Stimulated activated naive CD8-positive, alpha-beta T cell treated with anti-CD3 and anti-CD28 coated beads, Interleukin-15, Interleukin-2, amounts not matched to agents 100 ng/mL and 50 ng/mL, for 24 hours (primary cell): ENCODE results near the gene FOXL1.
"Not testable (repeated sequence)": the region's sequence is repeated elsewhere in the genome, so short reads cannot be mapped to it uniquely, and the experiment has no call there.

Experiments
- H3K27ac Mint-ChIP-seq: one replicate; pipeline ENCODE4 v1.8.0; 2021; ENCODE audit warnings: mild to moderate bottlenecking, mixed read lengths
- H3K27me3 Mint-ChIP-seq: one replicate; pipeline ENCODE4 v1.8.0; 2021; ENCODE audit warnings: mixed read lengths
- H3K36me3 Mint-ChIP-seq: one replicate; pipeline ENCODE4 v1.8.0; 2021; ENCODE audit warnings: low read depth, mixed read lengths
- H3K4me1 Mint-ChIP-seq: one replicate; pipeline ENCODE4 v1.8.0; 2021; ENCODE audit warnings: low read depth, mixed read lengths
- H3K4me3 Mint-ChIP-seq: one replicate; pipeline ENCODE4 v1.8.0; 2021; ENCODE audit warnings: mild to moderate bottlenecking, mixed read lengths
- H3K9me3 Mint-ChIP-seq: one replicate; pipeline ENCODE4 v1.8.0; 2021; ENCODE audit warnings: mixed read lengths

FOXL1 gene

DNA sequence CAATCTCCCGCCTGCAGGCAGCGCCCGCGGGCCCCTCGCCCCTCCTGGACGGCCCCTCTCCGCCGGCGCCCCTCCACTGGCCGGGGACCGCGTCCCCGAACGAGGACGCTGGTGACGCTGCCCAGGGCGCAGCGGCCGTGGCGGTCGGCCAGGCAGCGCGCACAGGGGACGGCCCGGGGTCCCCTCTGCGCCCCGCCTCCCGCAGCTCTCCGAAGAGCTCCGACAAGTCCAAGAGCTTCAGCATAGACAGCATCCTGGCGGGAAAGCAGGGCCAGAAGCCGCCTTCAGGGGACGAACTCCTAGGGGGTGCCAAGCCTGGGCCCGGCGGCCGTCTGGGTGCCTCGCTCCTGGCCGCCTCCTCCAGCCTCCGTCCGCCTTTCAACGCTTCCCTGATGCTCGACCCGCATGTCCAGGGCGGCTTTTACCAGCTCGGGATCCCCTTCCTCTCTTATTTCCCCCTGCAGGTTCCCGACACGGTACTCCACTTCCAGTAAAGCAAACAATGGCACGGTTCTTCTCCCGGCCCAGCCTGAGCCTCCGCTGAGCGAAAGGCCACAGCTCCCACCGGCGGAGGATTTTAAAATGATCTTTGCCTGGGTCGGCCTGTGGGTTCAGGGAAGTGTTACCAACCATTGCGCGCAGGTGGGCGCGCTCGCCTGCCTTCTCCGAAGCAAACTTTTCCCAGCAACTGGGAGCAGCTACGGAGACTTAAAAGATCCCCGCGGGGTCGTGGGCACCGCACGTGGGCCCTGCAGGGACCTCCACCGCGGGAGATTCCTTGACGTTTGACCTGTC lies 1.1 kb downstream of the FOXL1 start:
- H3K4me3 Mint-ChIP-seq, result no peak overlapping the region
- H3K4me1 Mint-ChIP-seq, result peaks cover 11% of the 10 kb centered on the region
- H3K36me3 Mint-ChIP-seq, result no peaks in the 10 kb centered on the region
- no peaks in the 10 kb centered on the region for H3K9me3 Mint-ChIP-seq
- H3K27ac Mint-ChIP-seq, result no peak overlapping the region
- peaks cover 70% of the 10 kb centered on the region for H3K27me3 Mint-ChIP-seq

- peaks cover 11% of the 10 kb centered on the region for H3K4me1 Mint-ChIP-seq
- H3K36me3 Mint-ChIP-seq, result no peaks in the 10 kb centered on the region
- no peak overlapping the region for H3K4me3 Mint-ChIP-seq
- no peak overlapping the region for H3K27ac Mint-ChIP-seq
- H3K27me3 Mint-ChIP-seq, result peaks cover 65% of the 10 kb centered on the region
- H3K9me3 Mint-ChIP-seq, result no peaks in the 10 kb centered on the region
Observed at GRCh38 chr16:86580063-86580790, 1.9 kb downstream of the FOXL1 start.

DNA sequence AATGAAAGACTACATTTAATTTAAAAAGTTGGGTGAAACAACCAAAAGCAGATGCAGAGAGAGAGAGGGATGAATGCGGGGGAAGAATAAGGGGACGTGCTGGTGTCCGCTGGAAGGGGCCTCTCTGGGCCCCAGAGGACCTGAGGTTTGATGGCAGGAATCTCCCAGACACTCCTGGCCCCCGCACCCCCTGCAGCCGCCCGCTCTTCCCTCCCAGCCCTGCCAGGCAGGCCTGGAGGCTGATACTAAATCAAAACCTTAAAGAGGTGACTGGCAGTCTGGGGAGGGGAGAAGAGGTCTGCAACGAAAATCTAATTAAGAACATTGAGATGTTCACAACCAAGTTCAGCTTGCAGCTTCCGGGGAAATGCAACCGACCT lies 2.4 kb downstream of the FOXL1 start:
- Mint-ChIP-seq H3K4me1 (peaks cover 11% of the 10 kb centered on the region), H3K4me3 (no peak overlapping the region), H3K36me3 (no peaks in the 10 kb centered on the region), H3K27ac (no peak overlapping the region), H3K9me3 (no peaks in the 10 kb centered on the region), H3K27me3 (peaks cover 63% of the 10 kb centered on the region)

DNA sequence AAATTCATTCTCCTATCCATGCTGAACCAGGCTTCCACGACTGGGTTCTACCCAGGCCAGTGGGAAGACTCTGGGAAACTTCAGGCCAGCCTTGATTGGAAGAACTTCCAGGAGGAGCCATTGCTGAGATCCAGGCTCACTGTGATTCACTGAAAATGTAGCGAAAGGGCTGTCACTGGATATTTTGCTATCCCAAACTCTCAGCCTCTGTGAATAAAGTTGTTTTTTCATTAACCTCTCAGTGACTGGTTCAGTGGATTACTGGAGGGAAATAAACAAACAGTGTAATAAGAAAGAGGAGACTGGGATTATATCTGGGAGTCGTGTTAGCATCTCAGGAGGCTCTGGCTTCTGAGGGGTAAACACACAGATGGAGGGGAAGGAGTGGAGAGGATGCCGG lies 3.1 kb downstream of the FOXL1 start:
- no peak overlapping the region for H3K27ac Mint-ChIP-seq
- H3K9me3 Mint-ChIP-seq, result no peaks in the 10 kb centered on the region
- no peak overlapping the region for H3K4me3 Mint-ChIP-seq
- H3K27me3 Mint-ChIP-seq, result peaks cover 56% of the 10 kb centered on the region
- no peaks in the 10 kb centered on the region for H3K36me3 Mint-ChIP-seq
- peaks cover 7% of the 10 kb centered on the region for H3K4me1 Mint-ChIP-seq

DNA sequence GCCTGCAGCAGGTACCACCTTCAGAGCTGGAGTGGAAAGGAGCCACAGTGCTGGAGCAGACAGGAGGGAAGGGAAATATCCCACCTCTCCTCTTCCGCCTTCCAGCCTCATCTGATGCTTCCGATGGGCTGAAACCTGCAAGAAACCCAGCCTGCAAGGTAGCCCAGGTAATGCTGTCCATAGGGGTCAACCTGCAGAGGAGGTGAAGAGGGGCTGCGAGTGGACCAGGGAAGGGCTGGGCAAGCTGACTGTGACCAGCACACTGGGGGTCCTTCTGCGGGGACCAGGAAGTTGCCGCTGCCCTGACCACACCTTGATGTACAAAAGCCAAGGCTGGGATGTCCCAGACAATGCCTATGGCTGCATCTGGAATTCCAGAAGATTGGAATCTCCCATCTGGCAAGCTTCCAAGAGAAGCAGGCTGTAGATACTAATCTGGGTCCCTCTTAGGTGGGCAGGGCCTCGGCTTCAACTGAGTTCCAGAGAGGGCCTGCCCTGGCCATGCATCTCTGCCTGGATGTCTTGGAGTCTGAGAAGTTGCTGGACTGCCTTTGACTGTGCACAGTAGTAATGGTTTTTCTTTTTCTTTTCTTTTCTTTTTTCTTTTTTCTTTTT lies 5.8 kb downstream of the FOXL1 start:
- Mint-ChIP-seq H3K27ac (no peak overlapping the region), H3K27me3 (peaks cover 33% of the 10 kb centered on the region), H3K4me3 (no peak overlapping the region), H3K9me3 (no peaks in the 10 kb centered on the region), H3K4me1 (no peaks in the 10 kb centered on the region), H3K36me3 (no peaks in the 10 kb centered on the region)

DNA sequence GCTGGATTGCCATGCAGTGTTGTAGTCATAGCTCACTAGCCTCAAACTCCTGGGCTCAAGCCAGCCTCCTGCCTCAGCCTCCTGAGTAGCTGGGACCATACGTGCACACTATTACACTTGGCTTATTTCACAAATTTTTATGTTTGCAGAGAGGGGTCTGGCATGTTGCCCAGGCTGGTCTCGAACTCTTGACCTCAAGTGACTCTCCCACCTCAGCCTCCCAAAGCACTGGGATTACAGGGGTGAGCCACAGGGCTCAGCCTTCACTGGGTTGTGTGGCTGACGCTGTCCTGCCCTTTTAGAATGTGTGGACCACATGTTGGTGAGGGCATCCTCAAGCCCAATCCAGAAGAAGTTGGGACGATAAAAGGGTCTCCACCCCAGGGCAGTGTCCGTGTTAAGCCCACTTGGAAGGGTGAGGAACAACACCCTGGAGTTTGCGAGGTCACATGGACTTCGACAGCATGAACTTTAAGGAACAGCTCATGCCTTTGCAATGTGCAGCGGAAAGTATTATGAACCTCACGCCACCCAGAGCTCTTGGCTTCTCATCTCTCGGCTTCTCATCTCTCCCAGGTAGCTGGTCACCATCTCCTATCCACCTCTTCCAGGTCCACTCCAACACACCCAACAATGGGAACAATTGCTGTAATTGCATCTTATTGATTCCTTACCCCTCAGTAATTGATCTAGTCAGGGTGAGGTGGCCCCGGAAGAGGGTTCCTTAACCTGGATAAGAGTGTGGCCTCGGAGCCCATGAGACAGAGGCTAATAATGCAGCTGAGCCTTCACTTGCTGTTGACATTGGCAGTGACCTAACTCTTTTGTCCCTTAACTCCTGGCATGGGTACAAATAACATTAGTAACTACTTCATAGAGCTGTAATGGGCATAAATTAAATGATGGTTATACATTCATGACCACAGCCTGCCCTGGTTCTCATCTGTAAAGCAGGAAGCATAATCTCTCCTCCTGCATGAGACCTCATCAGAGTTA lies 6.7 kb downstream of the FOXL1 start:
- Mint-ChIP-seq H3K4me3 (no peak overlapping the region), H3K9me3 (no peaks in the 10 kb centered on the region), H3K27me3 (peaks cover 31% of the 10 kb centered on the region), H3K36me3 (no peaks in the 10 kb centered on the region), H3K4me1 (no peaks in the 10 kb centered on the region), H3K27ac (no peak overlapping the region)

DNA sequence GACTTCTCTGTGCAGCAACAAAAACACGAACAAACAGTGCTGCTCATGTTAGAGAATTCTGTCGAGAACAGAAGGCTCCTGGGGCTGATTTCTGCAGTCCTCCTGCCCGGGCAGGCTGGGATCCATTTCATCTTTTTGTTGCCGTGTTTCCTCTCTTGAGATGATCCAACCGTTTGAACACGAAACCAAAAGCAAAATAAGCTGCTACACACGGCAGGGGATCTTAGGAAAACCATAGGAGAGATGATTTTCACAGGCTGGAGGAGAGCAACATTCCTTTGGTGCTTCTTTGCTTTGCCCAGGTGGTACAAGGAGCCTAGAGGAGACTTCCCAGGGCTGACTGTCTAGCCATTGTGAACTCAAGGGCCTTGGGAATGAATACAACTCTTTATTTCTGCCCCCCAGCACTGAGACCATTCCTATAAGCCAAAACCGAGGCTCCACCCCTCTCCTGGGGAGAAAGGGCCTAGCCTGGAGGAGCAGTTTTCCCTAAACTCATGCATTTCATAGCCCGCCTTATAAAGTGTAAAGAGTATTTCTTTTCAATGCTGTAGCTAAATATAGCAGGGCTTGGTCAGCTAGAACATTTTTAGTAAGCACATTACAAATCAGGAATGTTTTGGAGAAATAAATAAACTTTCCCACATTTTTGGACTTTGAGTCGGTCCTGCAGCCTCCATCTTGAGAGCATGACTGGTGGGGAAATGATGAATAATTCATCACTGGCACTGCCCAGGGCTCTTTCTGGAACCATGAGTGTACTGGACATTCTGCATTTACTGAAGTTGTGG lies 7.7 kb downstream of the FOXL1 start:
- Mint-ChIP-seq H3K36me3 (no peaks in the 10 kb centered on the region), H3K4me3 (no peak overlapping the region), H3K9me3 (no peaks in the 10 kb centered on the region), H3K27ac (no peak overlapping the region), H3K4me1 (no peaks in the 10 kb centered on the region), H3K27me3 (peaks cover 21% of the 10 kb centered on the region)

GRCh38 chr16:86587487-86587886 lies 9.1 kb downstream of the FOXL1 start:
- Mint-ChIP-seq H3K9me3 (no peaks in the 10 kb centered on the region), H3K4me3 (no peak overlapping the region), H3K27ac (no peak overlapping the region), H3K4me1 (no peaks in the 10 kb centered on the region), H3K36me3 (no peaks in the 10 kb centered on the region), H3K27me3 (peaks cover 17% of the 10 kb centered on the region)

DNA sequence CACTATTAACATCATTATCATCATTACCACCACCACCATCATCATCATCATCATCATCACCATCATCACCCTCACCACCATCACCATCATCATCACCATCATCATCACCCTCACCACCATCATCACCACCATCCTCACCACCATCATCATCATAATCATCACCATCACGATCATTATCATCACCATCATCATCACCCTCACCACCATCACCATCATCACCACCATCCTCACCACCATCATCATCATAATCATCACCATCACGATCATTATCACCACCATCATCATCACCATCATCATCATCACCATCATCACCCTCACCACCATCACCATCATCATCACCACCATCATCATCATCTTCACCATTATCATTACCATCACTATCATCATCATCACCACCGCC lies 9.6 kb downstream of the FOXL1 start:
- not testable (repeated sequence) for H3K4me1 Mint-ChIP-seq, H3K36me3 Mint-ChIP-seq, H3K27ac Mint-ChIP-seq, H3K4me3 Mint-ChIP-seq, H3K9me3 Mint-ChIP-seq
- peaks cover 18% of the 10 kb centered on the region for H3K27me3 Mint-ChIP-seq

DNA sequence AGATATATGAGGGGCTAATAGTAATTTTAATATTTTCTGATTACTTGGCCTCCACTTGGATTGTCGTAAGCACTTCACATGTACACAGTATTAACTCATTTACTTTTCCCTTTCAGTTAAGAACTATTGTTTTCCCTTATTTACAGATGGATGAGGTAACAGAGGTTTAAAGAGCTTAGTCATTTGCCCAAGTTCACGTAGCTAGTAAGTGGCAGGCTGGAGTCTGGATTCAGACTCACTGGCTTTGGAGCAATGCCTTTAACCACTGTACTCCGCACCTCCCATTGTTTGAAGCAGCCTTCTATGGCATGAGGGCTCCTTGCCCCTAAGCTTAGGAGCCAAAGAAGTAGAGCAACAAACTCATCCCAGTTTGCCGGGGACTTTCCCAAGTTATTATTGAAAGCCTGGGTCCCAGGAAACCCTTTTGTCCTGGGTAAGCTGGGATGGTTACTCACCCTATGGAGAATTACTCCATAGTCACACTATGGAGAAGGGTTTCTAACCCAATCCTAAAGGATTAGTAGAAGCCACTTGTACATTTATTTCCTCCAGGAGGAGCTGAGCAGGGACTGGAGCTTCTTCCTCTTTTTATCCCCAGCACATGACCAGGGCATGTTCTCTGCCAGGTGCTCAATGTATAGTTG lies 12.3 kb downstream of the FOXL1 start:
- Mint-ChIP-seq H3K4me3 (no peak overlapping the region), H3K9me3 (no peaks in the 10 kb centered on the region), H3K4me1 (no peaks in the 10 kb centered on the region), H3K27ac (no peak overlapping the region), H3K36me3 (no peaks in the 10 kb centered on the region), H3K27me3 (peaks cover 37% of the 10 kb centered on the region)

GRCh38 chr16:86591270-86591669 lies 12.9 kb downstream of the FOXL1 start:
- no peaks in the 10 kb centered on the region for H3K9me3 Mint-ChIP-seq
- no peaks in the 10 kb centered on the region for H3K4me1 Mint-ChIP-seq
- no peak overlapping the region for H3K4me3 Mint-ChIP-seq
- H3K36me3 Mint-ChIP-seq, result no peaks in the 10 kb centered on the region
- H3K27me3 Mint-ChIP-seq, result peaks cover 38% of the 10 kb centered on the region
- no peak overlapping the region for H3K27ac Mint-ChIP-seq

- Mint-ChIP-seq H3K27ac (no peak overlapping the region), H3K9me3 (no peaks in the 10 kb centered on the region), H3K27me3 (peaks cover 51% of the 10 kb centered on the region), H3K4me1 (peaks cover 2% of the 10 kb centered on the region), H3K36me3 (no peaks in the 10 kb centered on the region), H3K4me3 (no peak overlapping the region)
Observed at GRCh38 chr16:86593913-86594620, 15.7 kb downstream of the FOXL1 start.

GRCh38 chr16:86594721-86595120 lies 16.4 kb downstream of the FOXL1 start:
- Mint-ChIP-seq H3K4me3 (no peak overlapping the region), H3K27me3 (peaks cover 50% of the 10 kb centered on the region), H3K4me1 (peaks cover 5% of the 10 kb centered on the region), H3K9me3 (no peaks in the 10 kb centered on the region), H3K36me3 (no peaks in the 10 kb centered on the region), H3K27ac (no peak overlapping the region)
